Measurements from ENCODE around the gene CORO1C.

The CORO1C gene

DNA sequence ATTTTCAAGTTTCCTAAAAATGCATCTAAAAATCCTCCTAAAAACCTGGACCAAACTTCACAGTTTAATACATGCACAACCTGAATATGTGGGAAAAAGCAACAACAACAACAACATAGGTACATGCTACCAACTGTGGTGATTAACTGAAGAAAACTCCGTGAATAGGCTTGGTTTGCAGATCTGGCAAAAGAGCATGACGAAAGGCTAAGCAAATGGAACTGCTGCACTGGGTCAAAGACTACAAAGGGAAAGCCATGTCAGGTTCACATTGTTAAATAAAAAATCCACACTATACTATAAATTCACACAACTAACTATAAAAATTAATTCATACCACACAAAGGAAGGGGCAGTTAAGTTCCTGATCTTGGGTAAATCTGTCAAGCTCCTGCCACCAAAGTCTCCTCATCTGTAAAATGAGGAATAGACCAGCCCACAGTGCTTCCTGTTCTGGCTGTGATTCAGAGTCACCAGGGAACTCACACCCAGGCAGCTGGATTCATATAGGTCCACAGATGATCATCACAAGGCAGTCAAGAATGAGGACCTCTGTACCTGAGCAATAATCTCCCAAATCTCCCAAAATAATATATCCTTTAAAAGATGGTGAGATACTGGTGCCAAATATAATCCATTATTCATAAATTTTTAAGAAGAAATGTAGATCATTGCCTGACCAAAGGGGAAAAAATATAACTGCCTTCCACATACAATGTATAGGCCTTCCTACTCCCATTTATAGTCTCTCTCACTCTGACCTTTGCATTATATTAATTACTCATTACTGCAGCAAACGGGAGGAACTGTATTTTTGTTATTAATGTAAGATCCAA lies 7.0 kb downstream of the CORO1C start:
- DNase-seq = peak; percentile 16

DNA sequence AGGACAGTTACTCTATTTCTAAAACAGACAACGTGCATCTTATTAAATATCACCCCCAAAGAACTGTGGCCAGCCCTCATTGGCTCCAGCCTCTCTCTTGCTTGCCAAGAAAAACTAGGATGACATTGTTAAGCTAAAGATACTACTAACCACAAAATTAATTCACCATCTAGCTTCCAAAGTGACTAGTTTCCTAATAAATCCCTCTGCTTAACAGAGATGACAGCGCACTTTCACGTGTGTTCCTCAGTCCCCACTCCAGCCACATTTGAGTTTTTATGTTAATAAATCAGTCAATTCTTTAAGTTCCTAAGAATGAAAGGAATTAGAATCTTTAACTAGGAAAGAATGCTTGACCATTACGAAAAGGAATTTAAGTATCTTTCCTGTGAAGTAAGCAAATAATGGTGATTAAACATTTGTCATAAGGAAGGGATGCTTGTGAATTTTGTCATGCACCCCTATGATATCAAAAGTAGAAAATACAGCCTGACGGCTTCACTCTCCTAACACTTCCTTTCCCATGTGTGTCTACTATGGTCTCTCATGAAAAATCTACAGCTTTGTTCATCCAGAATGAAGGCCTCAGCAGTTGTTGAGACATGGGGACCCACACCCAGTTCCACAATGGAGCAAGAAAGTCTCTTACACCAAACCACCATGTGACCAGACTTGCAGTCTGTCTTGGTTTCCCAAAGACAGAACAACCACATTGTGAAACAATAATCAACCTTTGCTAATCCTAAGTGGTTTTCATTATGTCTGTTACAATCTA lies 8.1 kb downstream of the CORO1C start:
- DNase-seq = peak; percentile 8

DNA sequence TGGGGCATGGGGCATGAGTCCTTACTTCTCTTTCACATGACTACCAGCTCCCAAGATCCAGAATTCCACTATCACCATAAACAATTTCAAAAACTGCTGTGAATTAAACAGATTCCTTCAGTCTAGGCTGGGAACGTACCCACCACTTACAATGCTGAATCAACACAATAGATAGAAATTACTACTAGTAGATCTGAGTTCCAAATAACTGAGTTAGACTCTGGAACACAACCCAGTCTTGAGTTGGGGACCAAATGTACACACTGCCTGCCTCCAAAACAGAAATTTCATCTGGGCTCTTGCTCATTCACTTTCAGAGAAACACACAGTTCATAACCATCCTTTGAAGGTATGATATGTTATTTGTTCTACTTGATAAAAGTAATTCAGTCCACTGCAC lies 8.9 kb downstream of the CORO1C start:
- no peak for DNase-seq

DNA sequence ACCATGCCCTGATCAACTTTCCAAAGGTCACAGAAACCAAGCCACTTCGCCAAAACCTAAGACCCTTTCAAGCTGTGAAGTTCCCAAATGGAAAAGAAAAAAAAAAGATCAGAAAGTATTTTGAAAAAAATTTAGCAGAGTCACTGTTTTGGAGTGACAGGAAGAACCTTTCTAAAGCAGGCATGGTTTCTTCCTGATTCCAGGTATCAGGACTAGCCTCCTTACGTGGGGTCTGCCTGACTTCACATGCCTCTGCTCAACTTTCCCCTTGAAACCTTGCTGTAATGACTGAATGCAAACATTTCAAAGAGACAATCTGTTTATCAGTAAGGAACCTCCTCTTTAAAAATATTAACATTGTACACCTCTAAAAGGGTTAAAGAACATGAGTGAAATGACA lies 9.5 kb downstream of the CORO1C start:
- DNase-seq = no peak

DNA sequence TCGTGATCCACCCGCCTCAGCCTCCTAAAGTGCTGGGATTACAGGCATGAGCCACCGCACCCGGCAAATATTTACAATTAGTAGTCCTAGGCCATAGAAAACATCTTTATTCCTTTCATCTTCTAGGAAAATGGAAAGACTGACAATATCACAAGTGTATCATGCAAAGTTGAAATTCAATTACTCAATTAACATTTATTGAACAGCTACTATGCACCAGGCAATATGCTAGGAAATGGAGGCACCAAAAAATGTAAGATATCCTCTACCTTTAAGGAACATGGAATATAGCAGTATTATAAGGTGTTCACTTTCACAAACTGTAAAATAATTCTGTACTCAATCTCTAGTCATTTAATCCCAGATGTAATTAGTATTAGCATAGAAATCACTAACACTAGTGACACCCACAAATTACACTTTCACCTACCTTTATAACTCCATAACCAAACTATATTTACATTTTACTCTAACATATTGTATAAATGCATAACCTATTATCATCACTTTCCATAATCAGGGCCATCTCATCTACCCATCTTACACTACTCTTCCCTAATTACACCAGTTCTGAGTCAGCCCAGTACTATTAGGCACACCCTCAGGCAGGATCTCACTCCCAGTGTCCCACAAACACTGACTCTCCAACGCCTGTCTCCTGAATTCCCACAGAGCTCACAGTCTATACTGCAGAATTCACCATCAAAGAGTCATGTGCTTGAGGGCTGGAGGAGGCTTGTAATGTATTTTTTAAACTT lies 10.4 kb downstream of the CORO1C start:
- DNase-seq = no peak

DNA sequence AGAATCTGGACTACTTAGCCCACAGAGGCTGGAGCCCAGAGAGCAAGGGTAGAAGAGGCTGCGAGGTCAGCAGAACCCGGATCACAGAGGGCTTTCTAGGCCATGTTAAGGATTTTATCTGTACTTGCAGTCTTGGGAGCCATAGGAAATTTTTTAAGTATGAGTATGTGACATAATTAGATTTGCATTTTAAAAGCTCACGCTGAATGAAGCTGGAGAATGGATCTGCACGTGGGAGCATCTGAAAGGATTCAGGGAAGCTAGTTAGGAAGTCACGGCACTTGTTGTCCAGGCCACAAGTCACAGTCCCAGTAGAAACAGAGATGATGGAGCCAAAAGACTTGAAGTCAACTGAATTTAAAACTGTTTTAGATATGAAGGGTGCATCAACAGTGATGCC lies 14.1 kb downstream of the CORO1C start:
- no peak for DNase-seq

DNA sequence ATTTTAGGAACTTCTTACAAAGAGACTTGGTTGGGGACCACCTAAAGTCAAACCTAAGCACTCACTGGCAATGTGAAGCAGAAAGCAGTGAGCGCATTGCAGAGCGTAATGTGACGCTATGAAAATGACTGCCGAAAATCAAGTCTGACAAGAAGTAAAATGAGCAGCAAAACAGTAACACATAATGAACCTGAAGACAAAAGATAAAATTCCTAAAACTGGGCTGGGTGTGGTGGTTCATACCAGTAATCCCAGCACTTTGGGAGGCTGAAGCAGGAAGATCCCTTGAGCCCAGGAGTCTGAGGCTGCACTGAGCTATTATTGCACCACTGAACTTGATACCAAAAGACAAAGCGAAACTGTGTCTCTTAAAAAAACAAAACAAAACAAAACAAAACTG lies 16.5 kb downstream of the CORO1C start:
- DNase-seq = no peak

DNA sequence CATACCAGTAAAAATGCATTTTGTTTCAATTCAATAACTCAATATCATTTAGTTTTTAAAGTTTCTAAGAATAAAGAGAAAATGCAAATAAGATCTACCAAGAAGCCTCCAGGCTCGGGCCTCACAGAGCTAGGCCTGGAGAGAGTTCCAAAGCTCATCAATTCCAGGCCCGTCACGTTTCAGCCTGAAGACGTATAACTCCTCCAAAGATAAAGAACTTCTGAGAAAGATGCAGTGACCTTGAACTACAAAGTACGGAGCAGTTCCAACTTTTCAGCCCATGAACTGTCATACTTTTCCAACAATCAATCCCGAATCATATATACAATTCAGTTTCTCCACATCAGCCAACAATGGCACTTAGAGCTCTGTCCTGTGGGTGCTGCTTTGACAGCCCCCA lies 17.8 kb downstream of the CORO1C start:
- DNase-seq = no peak

DNA sequence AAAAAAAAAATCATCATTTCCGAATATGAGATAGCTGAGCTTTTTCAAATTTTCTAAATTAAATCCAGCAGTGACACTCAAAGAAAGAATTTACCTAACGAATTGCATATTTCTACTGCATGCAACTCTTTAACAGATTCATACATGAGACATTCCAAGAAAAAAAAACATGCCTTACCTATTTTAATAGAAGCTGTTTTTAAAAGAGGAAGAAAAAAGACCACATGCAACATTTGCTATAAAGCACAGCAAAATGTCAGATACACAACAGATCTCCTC lies 18.5 kb downstream of the CORO1C start:
- DNase-seq = no peak

DNA sequence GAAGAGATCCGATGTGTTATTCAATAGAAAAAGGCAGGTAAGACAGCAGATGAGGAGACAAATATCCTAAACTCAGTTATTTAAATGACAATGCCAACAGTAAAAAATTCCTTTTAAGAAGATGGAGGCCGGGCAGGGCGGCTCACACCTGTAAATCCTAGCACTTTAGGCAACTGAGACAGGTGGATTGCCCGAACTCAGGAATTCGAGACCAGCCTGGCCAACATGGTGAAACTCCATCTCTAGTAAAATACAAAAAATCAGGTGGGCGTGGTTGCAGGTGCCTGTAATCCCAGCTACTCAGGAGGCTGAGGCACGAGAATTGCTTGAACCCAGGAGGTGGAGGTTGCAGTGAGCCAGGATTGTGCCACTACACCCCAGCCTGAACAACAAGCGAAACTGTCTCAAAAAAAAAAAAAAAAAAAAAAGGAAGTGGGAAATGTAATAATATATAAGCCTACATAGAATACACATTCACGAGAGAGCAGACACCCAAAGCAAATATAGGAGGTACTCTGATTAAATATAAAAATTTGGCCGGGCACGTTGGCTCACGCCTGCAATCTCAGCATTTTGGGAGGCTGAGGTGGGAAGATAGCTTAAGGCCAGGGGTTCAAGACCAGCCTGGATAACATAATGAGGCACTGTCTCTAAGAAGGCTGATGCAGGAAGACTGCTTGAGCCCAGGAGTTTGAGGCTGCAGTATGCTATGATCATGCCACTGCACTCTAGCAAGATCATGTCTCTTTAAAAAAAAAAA lies 19.0 kb downstream of the CORO1C start:
- DNase-seq = no peak

DNA sequence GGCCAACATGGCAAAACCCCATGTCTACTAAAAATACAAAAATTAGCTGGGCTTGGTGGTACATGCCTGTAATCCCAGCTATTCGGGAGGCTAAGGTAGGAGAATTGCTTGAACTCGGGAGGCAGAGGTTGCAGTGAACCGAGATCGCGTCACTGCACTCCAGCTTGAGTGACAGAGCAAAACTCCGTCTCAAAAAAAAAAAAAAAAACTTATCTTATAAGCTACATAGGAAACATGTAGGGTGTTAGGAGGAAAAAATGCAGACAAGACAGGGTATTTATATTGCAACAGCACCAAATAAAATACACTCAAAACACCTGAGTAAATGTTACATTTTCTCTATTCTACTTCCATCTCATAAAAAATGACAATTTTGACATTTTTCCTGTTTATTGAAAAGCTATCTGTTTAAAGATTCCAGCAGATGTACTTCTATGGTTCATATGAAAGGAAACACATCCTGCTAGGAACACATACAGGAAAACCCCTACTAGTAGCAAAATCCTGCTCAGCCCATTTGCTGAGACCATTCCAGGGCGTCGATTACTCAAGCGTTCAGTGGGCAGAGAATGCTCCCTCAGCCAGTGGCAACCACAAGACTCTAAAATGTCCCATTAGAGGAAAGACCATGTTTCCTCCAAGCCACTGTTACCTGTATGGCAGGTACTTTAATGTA lies 19.7 kb downstream of the CORO1C start:
- no peak for DNase-seq

DNA sequence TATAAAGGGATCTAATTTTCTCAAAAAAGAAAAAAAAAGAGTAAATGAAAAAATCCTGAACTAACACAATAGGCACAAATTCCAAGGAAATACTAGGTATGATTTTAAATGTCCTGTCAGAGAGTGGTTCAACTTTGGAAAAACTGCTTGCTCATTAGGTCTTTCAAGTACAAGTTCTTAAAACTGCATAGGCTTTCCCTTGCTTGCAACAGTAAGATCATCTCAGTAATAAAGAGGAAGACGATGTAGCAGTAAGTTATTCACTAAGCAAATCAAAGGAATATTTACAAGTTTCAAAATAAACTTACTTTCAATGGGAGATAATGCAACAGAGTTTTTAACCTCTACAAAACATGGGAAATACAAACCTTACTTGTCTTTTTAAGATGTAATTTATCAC lies 21.6 kb downstream of the CORO1C start:
- DNase-seq = no peak

DNA sequence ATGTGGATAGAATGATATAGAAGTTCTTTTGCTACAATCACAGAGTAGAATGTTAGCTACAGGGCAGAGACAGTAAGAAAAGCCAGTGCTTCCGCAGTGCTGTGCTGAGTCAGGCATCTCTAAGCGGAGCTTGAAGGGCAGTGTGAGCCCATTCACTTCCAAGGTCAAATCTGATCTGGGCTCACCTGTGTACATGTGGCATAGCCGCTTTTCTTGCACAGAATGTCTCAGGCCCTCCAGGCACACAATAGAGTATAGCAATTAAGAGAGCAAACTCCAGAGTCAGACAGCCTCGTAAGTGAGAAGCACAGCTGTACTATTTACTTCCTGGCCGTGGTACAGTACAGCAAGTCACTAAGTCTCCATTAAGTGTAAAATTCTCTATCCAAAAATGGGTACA lies 26.8 kb downstream of the CORO1C start:
- no peak for DNase-seq

DNA sequence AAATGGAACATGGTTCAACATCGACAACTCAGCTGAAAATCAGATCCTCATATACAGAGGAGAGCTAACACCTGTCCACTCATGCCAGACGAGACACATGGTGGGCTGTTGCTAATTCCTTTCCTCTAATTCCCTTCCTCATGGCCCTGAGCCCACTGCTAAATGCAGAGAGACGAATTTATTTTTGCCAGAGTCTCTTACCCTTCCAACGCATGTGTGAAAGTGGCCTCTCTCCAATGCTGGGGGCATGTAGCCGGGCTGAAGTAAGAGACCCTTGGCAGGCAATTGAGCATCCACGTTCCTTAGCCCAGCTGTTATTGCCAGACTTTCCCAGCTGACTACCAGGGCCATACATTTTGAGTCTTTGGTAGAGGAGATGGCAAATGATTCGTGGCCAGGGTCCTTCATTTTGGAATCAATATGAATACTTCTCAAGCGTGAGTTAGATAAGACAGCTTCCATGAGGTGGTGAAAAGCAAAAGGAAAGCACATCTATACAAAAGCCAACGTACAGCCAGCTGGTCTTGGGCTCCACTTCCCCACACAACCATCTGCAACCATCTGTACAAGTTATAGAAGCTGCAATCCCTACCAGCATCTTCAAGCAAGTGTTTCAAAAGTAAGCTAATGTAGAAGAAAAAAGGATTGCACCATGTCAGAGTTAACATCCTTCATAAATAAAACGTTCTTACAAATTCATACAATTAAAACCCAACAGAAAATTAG lies 28.6 kb downstream of the CORO1C start:
- no peak for DNase-seq

DNA sequence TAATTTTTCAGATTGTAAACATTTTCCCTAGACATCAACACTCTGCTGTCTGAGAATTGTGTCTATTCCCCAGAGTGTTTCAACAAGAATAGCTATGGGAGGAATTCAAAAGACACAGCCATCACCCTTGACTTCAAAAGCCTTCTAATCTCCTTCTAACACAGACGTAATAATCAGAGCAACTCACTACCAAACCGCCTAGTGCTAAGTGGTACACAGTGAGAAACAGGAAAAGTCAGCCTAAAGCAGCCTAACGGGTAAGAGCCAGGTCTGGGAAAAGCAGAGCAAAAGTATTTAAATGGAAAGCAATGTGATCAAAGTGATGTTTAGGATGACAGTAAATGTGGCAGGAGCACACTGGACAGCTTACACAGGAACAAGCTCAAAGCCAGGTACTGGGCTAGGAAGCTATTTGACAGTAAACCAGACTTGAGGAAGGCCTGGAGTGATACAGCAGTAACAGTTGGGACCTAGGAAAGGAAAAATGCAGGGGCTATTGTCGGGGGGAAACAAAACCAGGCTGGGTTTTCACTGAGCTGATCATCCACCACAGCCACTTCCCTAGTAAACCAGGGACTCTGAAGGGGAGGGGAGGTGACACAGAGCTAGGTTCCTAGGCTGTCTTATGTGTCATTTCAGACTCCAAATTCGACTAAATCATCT lies 29.4 kb downstream of the CORO1C start:
- no peak for DNase-seq

DNA sequence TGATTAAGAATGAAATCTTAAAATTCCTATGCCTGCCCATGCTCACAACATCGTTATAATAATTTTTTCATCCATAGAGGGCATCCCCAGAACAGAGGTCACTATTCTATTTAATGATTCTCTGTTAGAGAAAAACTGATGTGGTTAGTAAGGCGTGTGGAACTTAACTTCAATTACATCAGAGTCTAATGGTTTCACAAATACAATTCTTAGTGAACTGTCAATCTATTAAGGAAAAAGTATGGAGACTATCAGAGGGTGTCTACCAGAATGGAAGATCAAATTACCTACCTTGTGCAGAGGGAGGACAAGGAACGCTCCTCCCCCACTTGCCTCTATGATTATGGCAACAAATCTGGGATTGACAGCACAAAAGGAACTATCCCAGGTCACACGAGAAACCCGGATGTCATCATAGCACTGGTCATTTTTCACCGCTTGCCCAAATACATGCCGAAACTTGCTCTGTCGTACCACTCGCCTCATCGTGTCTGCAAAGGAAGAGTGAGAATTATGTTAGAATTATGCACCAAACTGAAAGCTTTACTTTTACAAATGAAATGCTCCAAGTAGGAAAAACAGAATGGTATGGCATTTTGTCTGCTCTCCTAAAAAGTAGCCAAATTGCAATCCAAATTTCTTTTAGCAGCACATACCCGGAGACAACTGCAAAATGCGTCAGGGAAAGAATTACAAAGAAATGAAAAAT lies 30.3 kb downstream of the CORO1C start:
- DNase-seq = no peak

DNA sequence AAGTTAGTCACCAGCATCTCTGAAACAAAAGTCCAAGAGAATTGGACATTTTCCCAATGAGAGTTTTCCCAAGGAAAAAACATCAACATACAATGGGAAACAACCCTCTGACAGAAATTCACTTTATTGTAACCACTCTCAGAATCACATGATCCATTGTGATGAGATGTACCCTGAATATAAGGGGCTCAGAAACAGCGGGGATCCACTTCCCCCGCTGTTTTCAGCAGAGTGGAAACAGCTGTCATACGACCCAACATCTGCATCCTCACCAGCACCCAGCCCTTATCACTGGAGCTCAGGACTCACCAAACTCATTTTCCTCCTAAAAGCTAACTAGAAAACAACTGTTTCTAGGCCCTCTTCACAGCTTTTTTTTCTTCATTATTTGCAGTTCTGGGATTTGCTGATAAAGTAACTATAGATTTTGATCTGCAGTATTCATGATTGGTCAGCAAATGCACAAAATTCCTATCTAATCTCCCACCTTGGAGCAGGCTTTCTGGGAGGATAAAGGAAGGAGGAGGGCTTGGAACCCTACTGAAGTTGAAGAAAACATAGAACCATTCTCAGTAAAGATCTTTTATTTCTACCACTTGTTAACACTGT lies 31.3 kb downstream of the CORO1C start:
- DNase-seq = no peak

DNA sequence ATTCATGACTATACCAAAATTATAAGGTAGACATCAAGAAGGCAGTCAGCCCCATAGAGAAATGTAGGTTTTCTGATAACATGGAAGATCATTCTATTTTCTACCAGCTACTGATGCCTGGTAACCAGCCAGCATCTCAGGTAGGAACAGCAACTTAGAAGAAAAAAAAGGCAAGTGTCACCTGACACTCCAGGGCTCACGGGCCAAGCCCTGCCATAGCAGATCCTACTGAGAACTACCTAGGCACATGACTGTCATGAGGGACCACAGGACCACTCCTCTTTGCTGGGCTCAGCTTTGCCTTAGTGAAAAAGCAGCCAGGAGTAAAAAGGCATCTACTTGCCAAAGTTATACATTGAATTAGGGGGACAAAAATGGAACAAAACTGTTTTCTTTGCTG lies 33.4 kb downstream of the CORO1C start:
- DNase-seq = no peak

DNA sequence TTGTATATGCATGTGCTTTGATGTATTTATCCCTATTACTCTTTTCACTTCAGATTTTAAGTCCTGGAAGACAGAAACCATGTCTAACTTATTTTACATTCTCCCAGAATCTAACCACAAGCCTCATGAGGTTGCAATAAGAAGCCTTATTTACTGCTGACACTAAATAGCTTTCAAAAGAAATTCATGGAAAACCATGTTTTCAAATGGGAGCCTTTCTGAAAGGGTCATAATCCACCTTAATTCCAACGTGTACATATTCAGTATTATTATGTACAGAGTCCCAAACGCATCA lies 34.4 kb downstream of the CORO1C start:
- DNase-seq = no peak
